C4-2B (cell line): ENCODE results near the gene MRPL11.

Source experiments
- CTCF ChIP-seq: fragments of 450-650 bp; conservative IDR thresholded peaks from 2 replicates; pipeline ENCODE4 v1.5.1; 2017; ENCODE audit warnings: mild to moderate bottlenecking
- ZFX ChIP-seq: fragments of 450-650 bp; IDR thresholded peaks from 2 replicates; pipeline ENCODE4 v1.6.1; 2017

GRCh38 chr11:66391322-66391721 lies 47.3 kb downstream of the MRPL11 start:
- TF ChIP-seq CTCF (no peak), ZFX (no peak)
